Erythroblast (primary cell): ENCODE measurements around the gene TMPRSS12.
"Not testable (repeated sequence)": the region's sequence is repeated elsewhere in the genome, so short reads cannot be mapped to it uniquely, and the experiment has no call there.

Source experiments
- DNase-seq, 2 experiments: peaks; one replicate each; lab custom pipeline; 2025; lab: John Stamatoyannopoulos, UW
- GATA1 ChIP-seq: IDR thresholded peaks from 2 replicates; pipeline ENCODE4 v1.6.1; 2011; ENCODE audit warnings: low read depth, mild to moderate bottlenecking, control low read depth, low read length, moderate library complexity
- POLR2A ChIP-seq: IDR thresholded peaks from 2 replicates; pipeline ENCODE4 v1.6.1; 2011; ENCODE audit warnings: mild to moderate bottlenecking, low read length

The TMPRSS12 gene

GRCh38 chr12:50926932-50927331, 84.2 kb downstream of the TMPRSS12 start:
- peak; percentile 39 for TF ChIP-seq POLR2A
- DNase-seq = peak; percentile 65 to 76

- peak in 1 of 2 experiments; percentile 37 for DNase-seq
- TF ChIP-seq GATA1 (no peak), POLR2A (no peak)
Measured at GRCh38 chr12:50927356-50927755, 84.6 kb downstream of the TMPRSS12 start.

- TF ChIP-seq POLR2A (no peak), GATA1 (no peak)
- no peak for DNase-seq
Measured at GRCh38 chr12:50927766-50928224, 85.1 kb downstream of the TMPRSS12 start.

GRCh38 chr12:50928392-50928791, 85.7 kb downstream of the TMPRSS12 start:
- DNase-seq = peak; percentile 7 to 18
- TF ChIP-seq GATA1 (no peak), POLR2A (no peak)

GRCh38 chr12:50929831-50930230, 87.1 kb downstream of the TMPRSS12 start:
- TF ChIP-seq POLR2A (no peak), GATA1 (no peak)
- DNase-seq = no peak

GRCh38 chr12:50930477-50930876, 87.8 kb downstream of the TMPRSS12 start:
- not testable (repeated sequence) for DNase-seq

GRCh38 chr12:50932787-50933280, 90.1 kb downstream of the TMPRSS12 start:
- DNase-seq = peak in 1 of 2 experiments; percentile 30
- TF ChIP-seq POLR2A (no peak), GATA1 (no peak)

GRCh38 chr12:50933459-50934124, 90.9 kb downstream of the TMPRSS12 start:
- peak; percentile 76 for TF ChIP-seq POLR2A
- TF ChIP-seq GATA1 = no peak
- peak; percentile 33 to 75 for DNase-seq

- TF ChIP-seq POLR2A (no peak), GATA1 (no peak)
- no peak for DNase-seq
Measured at GRCh38 chr12:50934371-50934851, 91.7 kb downstream of the TMPRSS12 start.

GRCh38 chr12:50934981-50935807, 92.5 kb downstream of the TMPRSS12 start:
- no peak for TF ChIP-seq POLR2A
- no peak for TF ChIP-seq GATA1
- DNase-seq = no peak

GRCh38 chr12:50936821-50937530, 94.2 kb downstream of the TMPRSS12 start:
- peak in 1 of 2 experiments; percentile 61 for DNase-seq
- TF ChIP-seq POLR2A = no peak
- no peak for TF ChIP-seq GATA1
